ENCODE results near the gene FOXD1.

DNA sequence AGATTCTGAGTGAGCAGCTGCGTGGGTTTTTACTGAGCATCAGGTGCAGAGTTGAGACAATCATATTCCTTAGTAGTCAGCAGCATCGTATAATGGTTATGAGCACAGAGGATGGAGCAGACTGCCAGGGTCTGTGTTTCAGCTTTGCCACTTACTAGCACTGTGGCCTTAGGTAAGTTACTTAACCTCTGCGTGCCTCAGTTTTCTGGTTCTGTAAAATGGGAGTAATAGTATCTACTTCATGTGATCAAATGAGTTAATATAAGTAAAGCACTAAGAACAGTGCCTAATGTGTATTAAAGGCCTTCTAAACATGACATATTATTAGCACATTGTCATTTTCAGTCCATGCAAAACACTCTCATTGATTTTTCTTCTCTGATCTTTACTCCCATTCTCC, 44.8 kb upstream of the FOXD1 start:
- TF ChIP-seq POLR2A (IDR thresholded peaks at IDR 0.05) = no peak
- TF ChIP-seq, protein P1, sequence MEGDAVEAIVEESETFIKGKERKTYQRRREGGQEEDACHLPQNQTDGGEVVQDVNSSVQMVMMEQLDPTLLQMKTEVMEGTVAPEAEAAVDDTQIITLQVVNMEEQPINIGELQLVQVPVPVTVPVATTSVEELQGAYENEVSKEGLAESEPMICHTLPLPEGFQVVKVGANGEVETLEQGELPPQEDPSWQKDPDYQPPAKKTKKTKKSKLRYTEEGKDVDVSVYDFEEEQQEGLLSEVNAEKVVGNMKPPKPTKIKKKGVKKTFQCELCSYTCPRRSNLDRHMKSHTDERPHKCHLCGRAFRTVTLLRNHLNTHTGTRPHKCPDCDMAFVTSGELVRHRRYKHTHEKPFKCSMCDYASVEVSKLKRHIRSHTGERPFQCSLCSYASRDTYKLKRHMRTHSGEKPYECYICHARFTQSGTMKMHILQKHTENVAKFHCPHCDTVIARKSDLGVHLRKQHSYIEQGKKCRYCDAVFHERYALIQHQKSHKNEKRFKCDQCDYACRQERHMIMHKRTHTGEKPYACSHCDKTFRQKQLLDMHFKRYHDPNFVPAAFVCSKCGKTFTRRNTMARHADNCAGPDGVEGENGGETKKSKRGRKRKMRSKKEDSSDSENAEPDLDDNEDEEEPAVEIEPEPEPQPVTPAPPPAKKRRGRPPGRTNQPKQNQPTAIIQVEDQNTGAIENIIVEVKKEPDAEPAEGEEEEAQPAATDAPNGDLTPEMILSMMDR (IDR thresholded peaks at IDR 0.05) = no peak

Measured in body of pancreas (tissue), 4 donors.